Pancreas (tissue), 10 donors: ENCODE data around the gene SERINC2. TPM values are rescaled to one million over a fixed set of nuclear protein-coding genes. Genes with fewer than 3 reads are reported as not detected.
"Not testable (repeated sequence)": the region's sequence is repeated elsewhere in the genome, so short reads cannot be mapped to it uniquely, and the experiment has no call there.

Source experiments
- ATAC-seq, 4 donors: fragments of 200-7000 bp; cut with Tn5 transposase; one replicate each; pipeline versions ENCODE4 v1.8.0 to v1.9.1; 2020; ENCODE audit warnings: mild to moderate bottlenecking in 4 of 4, moderate library complexity in 4 of 4
- DNase-seq, 6 donors: peaks; one replicate each; pipeline ENCODE4 v3.0.0-alpha.2; 2020
- FAIRE-seq: peaks from 2 replicates; lab custom pipeline; 2012; peaks lifted over from hg19 to GRCh38; lab: Jason Lieb, UNC
- H3K27ac ChIP-seq, 4 donors: fragments of 200-600 bp; sonication (generic); 1 replicate in 3 of 4; 2 replicates in 1 of 4; pipeline versions ENCODE4 v1.5.0 to v1.8.0; 2020
- H3K27me3 ChIP-seq, 4 donors: fragments of 200-600 bp; one replicate each; pipeline ENCODE4 v1.8.0; 2021
- H3K36me3 ChIP-seq, 3 donors: fragments of 200-600 bp; sonication (generic) in 1 of 3; one replicate each; pipeline versions ENCODE4 v1.5.0 to v1.8.0; 2020 to 2021
- H3K4me1 ChIP-seq, 3 donors: fragments of 200-600 bp; one replicate each; pipeline ENCODE4 v1.8.0; 2021
- H3K4me3 ChIP-seq, 4 donors: fragments of 200-600 bp; sonication (generic) in 2 of 4; one replicate each; pipeline versions ENCODE4 v1.5.0 to v1.8.0; 2020 to 2021
- H3K9me3 ChIP-seq, 4 donors: fragments of 200-600 bp; one replicate each; pipeline ENCODE4 v1.8.0; 2021
- CTCF ChIP-seq, 4 donors: fragments of 200-600 bp; sonication (generic) in 3 of 4; IDR thresholded peaks; one replicate each; pipeline versions ENCODE4 v1.5.0 to v1.8.0; 2021; ENCODE audit warnings: antibody characterized with exemption in 4 of 4
- WGBS, 2 donors: extraction: QIAGEN DNeasy Blood & Tissue Kit; methylation state at CpG; one replicate each; pipeline ENCODE4 v1.1.7; 2013; 5-methylcytosine and 5-hydroxymethylcytosine counted together
- intact Hi-C, 3 donors: fragments of 100-400 bp; cut with DNase I; formaldehyde crosslinking; loops; one replicate each; pipeline versions ENCODE4 v1.11.1 to v1.14.2; 2022
- polyA plus RNA-seq, 2 donors: library from polyadenylated mRNA; stranded (reverse); fragments of 200-250 nt; gene quantifications; one replicate each; pipeline ENCODE4 v1.2.3, GENCODE V29; 2013
- total RNA-seq, 6 donors: library from RNA; stranded (reverse); fragmentation: NEBNext Ultra II Directional in 4 of 6; extraction: Animal tissue kit (Norgen Biotek cat#: 25700) in 4 of 6; gene quantifications; one replicate each; pipeline versions ENCODE4 v1.2.1 to v1.2.4, GENCODE V29; 2021 to 2023
- donor health status: healthy with polysubstance abuse.
- donor health status: DM: no; HTN: no; CAD: no; lungs with moderate emphysema.
- donor health status: DM: no; HTN: no; CAD: no.
- donor health status: control.
- donor health status: control.
- donor health status: Bipolar disorder and iron deficiency.
- donor health status: DM: yes; HTN: yes; CAD: no.
- donor health status: DM: no; HTN: no; CAD: no.
- donor health status: DM: no; HTN: no; CAD: no.
- donor health status: DM: yes; HTN: yes; CAD: no.

Gene SERINC2
- total and polyA plus RNA-seq, 8 donors: 8.8 to 38.9 (median 19.7) TPM

GRCh38 chr1:31478167-31478566 is 65.2 kb downstream of the SERINC2 start:
- Histone ChIP-seq H3K36me3 (no peaks in the 10 kb centered on the region), H3K4me3 (no peak overlapping the region), H3K4me1 (no peaks in the 10 kb centered on the region), H3K9me3 (no peaks in the 10 kb centered on the region), H3K27ac (no peak overlapping the region), H3K27me3 (no peaks in the 10 kb centered on the region)
- intact Hi-C loops: no loop called here
- no peak for ATAC-seq
- DNase-seq: no peak
- no peak for TF ChIP-seq CTCF (IDR thresholded peaks at IDR 0.05)
- 79 to 94% methylated on average over 2 of the region's 2 CpGs for WGBS, 2 donors
- FAIRE-seq: no peak

GRCh38 chr1:31479811-31480210 is 66.8 kb downstream of the SERINC2 start:
- intact Hi-C loops: no loop called here
- TF ChIP-seq CTCF (IDR thresholded peaks at IDR 0.05): no peak
- FAIRE-seq (no peak), ATAC-seq (no peak), DNase-seq (no peak)
- no peak overlapping the region for H3K27ac ChIP-seq
- no peaks in the 10 kb centered on the region for H3K36me3 ChIP-seq
- H3K27me3 ChIP-seq: no peaks in the 10 kb centered on the region
- H3K4me1 ChIP-seq: no peaks in the 10 kb centered on the region
- H3K4me3 ChIP-seq: no peak overlapping the region
- 57 to 92% methylated on average over 2 of the region's 2 CpGs for WGBS, 2 donors
- H3K9me3 ChIP-seq: no peaks in the 10 kb centered on the region

GRCh38 chr1:31480426-31480825 is 67.4 kb downstream of the SERINC2 start:
- ATAC-seq, intact Hi-C loops: not testable (repeated sequence)

GRCh38 chr1:31482482-31483011 is 69.5 kb downstream of the SERINC2 start:
- Histone ChIP-seq H3K4me1 (no peaks in the 10 kb centered on the region), H3K36me3 (no peaks in the 10 kb centered on the region), H3K27ac (peak overlapping the region in 3 of 4 donors; percentile 10 to 72 (median 70)), H3K9me3 (no peaks in the 10 kb centered on the region), H3K27me3 (no peaks in the 10 kb centered on the region), H3K4me3 (no peak overlapping the region)
- DNase-seq (no peak), FAIRE-seq (no peak), ATAC-seq (peak in 3 of 4 donors; percentile 6 to 40 (median 28))
- no peak for TF ChIP-seq CTCF (IDR thresholded peaks at IDR 0.05)
- intact Hi-C loops: no loop called here
- WGBS, 2 donors: 61 to 62% methylated on average over 6 of the region's 6 CpGs

More at GRCh38 chr1:31480426-31480825, 67.4 kb downstream of the SERINC2 start:
- not testable (repeated sequence) for H3K36me3 ChIP-seq, H3K4me3 ChIP-seq, H3K9me3 ChIP-seq, H3K27ac ChIP-seq, DNase-seq, H3K27me3 ChIP-seq, FAIRE-seq, H3K4me1 ChIP-seq
- 58 to 85% methylated on average over 4 of the region's 4 CpGs for WGBS, 2 donors

- FAIRE-seq (no peak), ATAC-seq (peak; percentile 80 to 97 (median 92)), DNase-seq (peak in 5 of 6 donors; percentile 29 to 77 (median 45))
- intact Hi-C loops: no loop called here
- H3K27me3 ChIP-seq: no peaks in the 10 kb centered on the region
- peak overlapping the region in 3 of 4 donors; percentile 29 to 72 (median 70) for H3K27ac ChIP-seq
- WGBS, 2 donors: 49 to 50% methylated on average over 13 of the region's 13 CpGs
- no peak for TF ChIP-seq CTCF (IDR thresholded peaks at IDR 0.05)
- no peaks in the 10 kb centered on the region for H3K9me3 ChIP-seq
- H3K4me1 ChIP-seq: no peaks in the 10 kb centered on the region
- H3K4me3 ChIP-seq: no peak overlapping the region
- H3K36me3 ChIP-seq: no peaks in the 10 kb centered on the region
Measured at GRCh38 chr1:31483012-31483946, 70.3 kb downstream of the SERINC2 start.

Other genes with a start within 250 kb of the SERINC2 start
- gene NKAIN1, start 173.3 kb upstream of the SERINC2 start, total RNA-seq: under 1 TPM in 4 of 6 donors, not detected in 2; 0.12 to 0.23 (median 0.15) TPM
- gene NKAIN1, start 173.3 kb upstream of the SERINC2 start, polyA plus RNA-seq: under 1 TPM; 0.27 to 0.73 TPM
- 10 to 100 TPM in 5 of 6 donors, 1 to 10 TPM in 1; 9.4 to 17.3 (median 15.5) TPM for gene SNRNP40, start 116.4 kb upstream of the SERINC2 start, total RNA-seq
- 10 to 100 TPM in 1 of 2 donors, 1 to 10 TPM in 1; 8.7 to 20.5 TPM for gene SNRNP40, start 116.4 kb upstream of the SERINC2 start, polyA plus RNA-seq
- 10 to 100 TPM in 1 of 6 donors, 1 to 10 TPM in 5; 5.6 to 11.4 (median 8.2) TPM for gene ZCCHC17, start 116.2 kb upstream of the SERINC2 start, total RNA-seq
- 10 to 100 TPM; 11.1 to 20.3 TPM for gene ZCCHC17, start 116.2 kb upstream of the SERINC2 start, polyA plus RNA-seq
- 1 to 10 TPM in 3 of 6 donors, under 1 TPM in 1, not detected in 2; 0.72 to 3.6 (median 1.7) TPM for gene FABP3, start 40.1 kb upstream of the SERINC2 start, total RNA-seq
- gene FABP3, start 40.1 kb upstream of the SERINC2 start, polyA plus RNA-seq: 1 to 10 TPM; 4.6 to 5.4 TPM
- 10 to 100 TPM; 10.1 to 35.5 (median 19.9) TPM for gene TINAGL1, start 163.3 kb downstream of the SERINC2 start, total RNA-seq
- gene TINAGL1, start 163.3 kb downstream of the SERINC2 start, polyA plus RNA-seq: 10 to 100 TPM; 45.2 to 47.3 TPM
- under 1 TPM in 1 of 6 donors, not detected in 5; 0.14 TPM for gene HCRTR1, start 204.5 kb downstream of the SERINC2 start, total RNA-seq
- under 1 TPM; 0.19 to 0.52 TPM for gene HCRTR1, start 204.5 kb downstream of the SERINC2 start, polyA plus RNA-seq
- 10 to 100 TPM; 14.5 to 27.2 (median 17.5) TPM for gene PEF1, start 231.7 kb downstream of the SERINC2 start, total RNA-seq
- 10 to 100 TPM; 27.0 to 47.3 TPM for gene PEF1, start 231.7 kb downstream of the SERINC2 start, polyA plus RNA-seq